K562 (cell line): ENCODE results near the gene LRP1B. TPM values are rescaled to one million over a fixed set of nuclear protein-coding genes. Genes with fewer than 3 reads are reported as not detected.

ENCODE experiments used
- ATAC-seq: fragments of 200-7000 bp; cut with Tn5 transposase; 3 replicates; pipeline ENCODE4 v1.9.1; 2020; ENCODE audit warnings: moderate library complexity
- BruUV-seq: library from RNA; stranded (reverse); fragments of 400-500 nt; replicated peaks from 2 replicates; lab custom pipeline; 2021; lab: Mats Ljungman, UMichigan
- CTCF ChIA-PET: fragments of 300-600 bp; formaldehyde crosslinking; extraction: SDS; loops from one replicate; lab custom pipeline; 2021; ENCODE audit warnings: low intra/inter-chr PET ratio; lab: Yijun Ruan, JAX
- POLR2A ChIA-PET: fragments of 300-600, 350-650 bp; sonication (Branson Sonifier 250); formaldehyde crosslinking; extraction: SDS; loops from one replicate; lab custom pipeline; 2021; ENCODE audit warnings: antibody characterized with exemption, inconsistent platforms; lab: Yijun Ruan, JAX
- DNase-seq, 4 experiments: peaks; one replicate each; pipeline versions ENCODE4 v3.0.0 to v3.0.0-alpha.2; 2011 to 2018; ENCODE audit warnings: low spot score in 3 of 4, mixed read lengths in 3 of 4; ENCODE audit errors: extremely low read depth in 1 of 4
- FAIRE-seq: peaks from 2 replicates; lab custom pipeline; 2011; peaks lifted over from hg19 to GRCh38; lab: Jason Lieb, UNC
- H2AFZ ChIP-seq: 2 replicates; pipeline ENCODE4 v1.6.0; 2011; ENCODE audit warnings: low read depth, low read length, control low read depth, inconsistent platforms
- H3K27ac ChIP-seq: fragments of 200-600 bp; 3 replicates; pipeline ENCODE4 v1.8.0; 2011; ENCODE audit warnings: low read depth, mild to moderate bottlenecking, control low read depth, inconsistent platforms, low read length, moderate library complexity, mixed read lengths; ENCODE audit errors: extremely low read depth
- H3K27me3 ChIP-seq, 2 experiments: fragments of 300-600 bp in 1 of 2; 2 replicates in 1 of 2; 3 replicates in 1 of 2; pipeline versions ENCODE4 v1.6.0 to v1.8.0; 2011; ENCODE audit warnings: inconsistent platforms in 2 of 2, low read length in 2 of 2, mild to moderate bottlenecking in 1 of 2, mixed read lengths in 1 of 2, moderate library complexity in 1 of 2; ENCODE audit not compliant: control insufficient read depth in 2 of 2, insufficient read depth in 2 of 2
- H3K36me3 ChIP-seq: fragments of 300-600 bp; 3 replicates; pipeline ENCODE4 v1.8.0; 2011; ENCODE audit warnings: mild to moderate bottlenecking, low read length, inconsistent platforms; ENCODE audit not compliant: control insufficient read depth, insufficient read depth
- H3K4me1 ChIP-seq, 2 experiments: fragments of 200-600 bp in 1 of 2; replicated peaks in 1 of 2; 2 replicates in 1 of 2; 3 replicates in 1 of 2; pipeline versions ENCODE4 v1.5.1 to v1.8.0; 2011; ENCODE audit warnings: inconsistent platforms in 2 of 2, low read length in 2 of 2, mild to moderate bottlenecking in 1 of 2, mixed read lengths in 1 of 2, moderate library complexity in 1 of 2; ENCODE audit not compliant: control insufficient read depth in 2 of 2, insufficient read depth in 2 of 2
- H3K4me2 ChIP-seq: 2 replicates; pipeline ENCODE4 v1.6.1; 2011; ENCODE audit warnings: low read length, control low read depth, inconsistent platforms, mixed read lengths; ENCODE audit not compliant: insufficient read depth
- H3K4me3 ChIP-seq: fragments of 200-600 bp; sonication (generic), shearing (Covaris generic); 2 replicates; pipeline ENCODE4 v1.5.1; 2016; ENCODE audit warnings: control low read depth, inconsistent platforms
- H3K79me2 ChIP-seq: fragments of 200-600 bp; 3 replicates; pipeline ENCODE4 v1.8.0; 2011; ENCODE audit warnings: low read length, inconsistent platforms; ENCODE audit not compliant: control insufficient read depth, insufficient read depth
- H3K9ac ChIP-seq, 2 experiments: 2 replicates each; pipeline versions ENCODE4 v1.6.0 to v1.6.1; 2011; ENCODE audit warnings: low read depth in 2 of 2, low read length in 2 of 2, control low read depth in 1 of 2, inconsistent platforms in 1 of 2, mild to moderate bottlenecking in 1 of 2, mixed read lengths in 1 of 2; ENCODE audit not compliant: insufficient read depth in 1 of 2
- H3K9me1 ChIP-seq: one replicate; pipeline ENCODE4 v1.6.0; 2011; ENCODE audit warnings: inconsistent platforms, mild to moderate bottlenecking, low read length, moderate library complexity; ENCODE audit not compliant: control insufficient read depth, insufficient read depth
- H3K9me3 ChIP-seq: replicated peaks from 2 replicates; pipeline ENCODE4 v1.5.1; 2011; ENCODE audit warnings: low read depth, low read length, inconsistent platforms; ENCODE audit not compliant: control insufficient read depth, insufficient read depth
- H4K20me1 ChIP-seq: replicated peaks from 2 replicates; pipeline ENCODE4 v1.6.1; 2011; ENCODE audit warnings: low read length, inconsistent platforms, mixed read lengths; ENCODE audit not compliant: control insufficient read depth, insufficient read depth
- FOSL1 ChIP-seq: fragments of 200-800 bp; sonication (Bioruptor generic); conservative IDR thresholded peaks from 2 replicates; pipeline ENCODE4 v1.6.1; 2016; ENCODE audit warnings: missing genetic modification characterization, missing compliant biosample characterization
- HMBOX1 ChIP-seq: sonication (generic); IDR thresholded peaks from 2 replicates; pipeline ENCODE4 v1.6.1; 2016
- MITF ChIP-seq: IDR thresholded peaks from 2 replicates; pipeline ENCODE4 v1.6.1; 2014; ENCODE audit warnings: antibody characterized with exemption
- REST ChIP-seq, 2 experiments: fragments of 450-650 bp; formaldehyde crosslinking in 1 of 2; IDR thresholded peaks; 2 replicates each; pipeline versions ENCODE4 v1.4.0 to v1.6.1; 2014 to 2020; ENCODE audit warnings: mild to moderate bottlenecking in 2 of 2, borderline replicate concordance in 1 of 2, low read depth in 1 of 2
- ZNF24 ChIP-seq: fragments of 450-650 bp; IDR thresholded peaks from 2 replicates; pipeline ENCODE4 v1.6.1; 2016
- WGBS: fragments of 100-300 bp; shearing (Covaris generic); methylation state at CpG from one replicate; pipeline ENCODE4 v1.1.6; 2016; ENCODE audit warnings: low coverage, mixed read lengths; ENCODE audit not compliant: insufficient coverage; ENCODE audit errors: missing lambda C conversion rate; 5-methylcytosine and 5-hydroxymethylcytosine counted together
- in situ Hi-C: fragments of 300-500 bp; cut with MboI; formaldehyde crosslinking; loops from 4 replicates; pipeline ENCODE4 v1.15.0; 2018; ENCODE audit warnings: inconsistent platforms, mixed read lengths
- intact Hi-C: fragments of 100-400 bp; cut with micrococcal nuclease; formaldehyde crosslinking; loops from 2 replicates; pipeline ENCODE4 v1.14.2; 2022
- polyA plus RNA-seq, 8 experiments: library from polyadenylated mRNA; depleted of rRNA in 4 of 8; stranded (reverse) in 5 of 8; unstranded in 3 of 8; fragments of >200 nt; fragmentation: Nextera tagmentation in 2 of 8; fragmentation: Illumina TruSeq in 1 of 8; extraction: Ambion mirVana in 2 of 8; extraction: Trizol in 1 of 8; gene quantifications; 2 replicates each; pipeline versions ENCODE4 v1.2.1 to v1.2.3, GENCODE V29; 2011 to 2014; ENCODE audit warnings: inconsistent platforms in 1 of 8, missing spikeins in 1 of 8
- total RNA-seq, 7 experiments: library from RNA; depleted of rRNA in 6 of 7; stranded (reverse); fragments of >200 nt in 6 of 7; fragmentation: Illumina TruSeq in 2 of 7; extraction: Trizol in 2 of 7; gene quantifications; 2 replicates each; pipeline versions ENCODE4 v1.2.1 to v1.2.3, GENCODE V29; 2011 to 2021; ENCODE audit warnings: low replicate concordance in 1 of 7

The LRP1B gene
- total and polyA plus RNA-seq, 9 of the 15 experiments (the other 6 are each of a cell fraction or from before 2014, with no cell fraction given) = not detected

GRCh38 chr2:140679752-140680151, 1451.1 kb downstream of the LRP1B start:
- Histone ChIP-seq H2AFZ (no peak overlapping the region), H3K9ac (no peak overlapping the region), H3K27ac (no peak overlapping the region), H3K4me2 (no peak overlapping the region), H3K4me1 (no peaks in the 10 kb centered on the region), H3K9me1 (no peaks in the 10 kb centered on the region), H3K4me3 (no peak overlapping the region), H4K20me1 (no peaks in the 10 kb centered on the region), H3K36me3 (no peaks in the 10 kb centered on the region), H3K9me3 (no peaks in the 10 kb centered on the region), H3K27me3 (no peaks in the 10 kb centered on the region), H3K79me2 (no peaks in the 10 kb centered on the region)
- DNase-seq = no peak
- no peak for ATAC-seq
- intact Hi-C loops = no loop called here
- WGBS = 4% methylated on average over 4 of the region's 4 CpGs
- no TSS peak for BruUV-seq
- ChIA-PET POLR2A (no interaction called here), CTCF (no interaction called here)
- in situ Hi-C loops = no loop called here
- FAIRE-seq = no peak
- TF ChIP-seq FOSL1 (tag) (no peak), REST (IDR thresholded peaks at IDR 0.05; ENCODE audit: borderline replicate concordance) (no peak), REST (CRISPR knock-in tag; IDR thresholded peaks at IDR 0.05; ENCODE audit: low read depth) (no peak), MITF (no peak), ZNF24 (no peak), HMBOX1 (no peak)
